MM.1S (cell line): Measurements from ENCODE around the gene CLIC5.

Experiments
- DNase-seq: peaks from one replicate; pipeline ENCODE4 v3.0.0-alpha.2; 2015
- H2AFZ ChIP-seq: fragments of 300-600 bp; sonication (generic); 2 replicates; pipeline ENCODE4 v1.6.0; 2016; ENCODE audit warnings: antibody characterized with exemption, low read length
- H3F3A ChIP-seq: fragments of 300-600 bp; sonication (generic); 2 replicates; pipeline ENCODE4 v1.6.1; 2016; ENCODE audit warnings: mild to moderate bottlenecking, antibody characterized with exemption, low read length, moderate library complexity, mixed read lengths; ENCODE audit not compliant: insufficient read depth
- H3K27ac ChIP-seq: fragments of 300-600 bp; sonication (generic); 2 replicates; pipeline ENCODE4 v1.5.1; 2016; ENCODE audit warnings: mild to moderate bottlenecking, low read length
- H3K27me3 ChIP-seq: fragments of 300-600 bp; sonication (generic); replicated peaks from 2 replicates; pipeline ENCODE4 v1.6.0; 2016; ENCODE audit warnings: low read length; ENCODE audit not compliant: insufficient read depth
- H3K36me3 ChIP-seq: fragments of 300-600 bp; sonication (generic); replicated peaks from 2 replicates; pipeline ENCODE4 v1.6.1; 2016; ENCODE audit warnings: mild to moderate bottlenecking, low read length, mixed read lengths; ENCODE audit not compliant: insufficient read depth
- H3K4me1 ChIP-seq: fragments of 300-600 bp; sonication (generic); 2 replicates; pipeline ENCODE4 v1.6.1; 2016; ENCODE audit warnings: low read length, mixed read lengths
- H3K4me2 ChIP-seq: fragments of 300-600 bp; sonication (generic); 2 replicates; pipeline ENCODE4 v1.6.0; 2016; ENCODE audit warnings: low read depth, low read length
- H3K4me3 ChIP-seq: fragments of 300-600 bp; sonication (generic); 2 replicates; pipeline ENCODE4 v1.5.1; 2016; ENCODE audit warnings: low read length, mixed read lengths
- H3K79me2 ChIP-seq: fragments of 300-600 bp; sonication (generic); 2 replicates; pipeline ENCODE4 v1.6.1; 2016; ENCODE audit warnings: mixed run types, low read length, mixed read lengths
- H3K9ac ChIP-seq: fragments of 300-600 bp; sonication (generic); 2 replicates; pipeline ENCODE4 v1.6.1; 2016; ENCODE audit warnings: low read length, mixed read lengths
- H3K9me2 ChIP-seq: fragments of 300-600 bp; sonication (generic); replicated peaks from 2 replicates; pipeline ENCODE4 v1.6.1; 2016; ENCODE audit warnings: mild to moderate bottlenecking, low read length, mixed read lengths; ENCODE audit not compliant: insufficient read depth
- H3K9me3 ChIP-seq: fragments of 300-600 bp; sonication (generic); replicated peaks from 2 replicates; pipeline ENCODE4 v1.6.1; 2016; ENCODE audit warnings: mild to moderate bottlenecking, low read length, mixed read lengths; ENCODE audit not compliant: insufficient read depth
- H4K20me1 ChIP-seq: fragments of 300-600 bp; sonication (generic); 2 replicates; pipeline ENCODE4 v1.6.1; 2016; ENCODE audit warnings: mild to moderate bottlenecking, low read length, moderate library complexity, mixed read lengths; ENCODE audit not compliant: insufficient read depth
- EZH2 ChIP-seq: fragments of 300-600 bp; sonication (generic); optimal IDR thresholded peaks from 2 replicates; pipeline ENCODE3; 2017; ENCODE audit warnings: low read depth, mild to moderate bottlenecking, antibody characterized with exemption, low read length, mixed read lengths
- EZH2phosphoT487 ChIP-seq: fragments of 300-600 bp; sonication (generic); IDR thresholded peaks from 2 replicates; pipeline ENCODE4 v1.6.1; 2018; ENCODE audit warnings: antibody characterized with exemption, low read length
- TF ChIP-seq, protein P1 (sequence below): fragments of 300-600 bp; sonication (generic); IDR thresholded peaks from 2 replicates; pipeline ENCODE4 v1.5.1; 2016; ENCODE audit warnings: antibody characterized with exemption, low read length, mixed read lengths

Gene CLIC5

DNA sequence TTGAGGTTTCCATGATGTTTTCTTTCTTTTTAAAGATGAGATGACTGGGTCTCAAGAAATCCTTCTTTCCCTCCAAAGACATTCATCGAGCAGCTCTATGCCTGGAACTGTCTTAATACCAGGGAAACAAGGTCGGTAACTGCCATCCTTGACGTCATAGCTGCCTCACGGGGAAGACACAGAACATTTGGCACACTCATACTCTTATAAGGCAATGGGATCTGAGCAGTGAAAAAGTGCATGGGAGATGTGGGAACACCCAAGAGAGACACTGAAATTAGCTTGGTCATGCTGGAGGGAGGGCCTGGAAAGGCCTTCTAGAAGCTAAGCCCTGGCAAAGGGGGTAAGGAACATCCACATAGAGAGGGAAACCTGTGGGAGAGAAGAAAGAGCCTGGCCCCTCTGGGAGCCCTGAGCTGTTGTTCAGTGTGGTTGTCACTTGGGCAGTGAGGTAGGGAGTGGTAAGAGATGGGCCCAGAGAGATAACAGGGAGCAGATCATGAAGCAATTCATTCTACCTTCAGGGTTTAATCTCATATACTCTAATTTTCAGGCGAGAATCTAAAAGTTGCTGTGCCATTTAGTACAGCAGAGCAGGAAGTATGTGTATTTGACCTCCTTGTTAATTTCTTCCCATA lies 30.8 kb downstream of the CLIC5 start:
- Histone ChIP-seq H3K4me2 (no peak overlapping the region), H3K4me1 (peaks cover 9% of the 10 kb centered on the region), H3K27ac (no peak overlapping the region), H3K9me2 (no peaks in the 10 kb centered on the region), H2AFZ (no peak overlapping the region), H4K20me1 (no peaks in the 10 kb centered on the region), H3K79me2 (no peaks in the 10 kb centered on the region), H3K36me3 (no peaks in the 10 kb centered on the region), H3K4me3 (no peak overlapping the region), H3K9me3 (no peaks in the 10 kb centered on the region), H3K27me3 (0 out of 2 replicates have a peak, but pooled peaks cover 5% of the 10 kb centered on the region), H3F3A (peaks cover 2% of the 10 kb centered on the region; the same call in 1 of the 2 replicates), H3K9ac (no peak overlapping the region)
- TF ChIP-seq EZH2phosphoT487 (no peak), EZH2 (no peak)
- TF ChIP-seq, protein P1, sequence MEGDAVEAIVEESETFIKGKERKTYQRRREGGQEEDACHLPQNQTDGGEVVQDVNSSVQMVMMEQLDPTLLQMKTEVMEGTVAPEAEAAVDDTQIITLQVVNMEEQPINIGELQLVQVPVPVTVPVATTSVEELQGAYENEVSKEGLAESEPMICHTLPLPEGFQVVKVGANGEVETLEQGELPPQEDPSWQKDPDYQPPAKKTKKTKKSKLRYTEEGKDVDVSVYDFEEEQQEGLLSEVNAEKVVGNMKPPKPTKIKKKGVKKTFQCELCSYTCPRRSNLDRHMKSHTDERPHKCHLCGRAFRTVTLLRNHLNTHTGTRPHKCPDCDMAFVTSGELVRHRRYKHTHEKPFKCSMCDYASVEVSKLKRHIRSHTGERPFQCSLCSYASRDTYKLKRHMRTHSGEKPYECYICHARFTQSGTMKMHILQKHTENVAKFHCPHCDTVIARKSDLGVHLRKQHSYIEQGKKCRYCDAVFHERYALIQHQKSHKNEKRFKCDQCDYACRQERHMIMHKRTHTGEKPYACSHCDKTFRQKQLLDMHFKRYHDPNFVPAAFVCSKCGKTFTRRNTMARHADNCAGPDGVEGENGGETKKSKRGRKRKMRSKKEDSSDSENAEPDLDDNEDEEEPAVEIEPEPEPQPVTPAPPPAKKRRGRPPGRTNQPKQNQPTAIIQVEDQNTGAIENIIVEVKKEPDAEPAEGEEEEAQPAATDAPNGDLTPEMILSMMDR = no peak
- DNase-seq = no peak

- TF ChIP-seq EZH2phosphoT487 (no peak), EZH2 (no peak)
- TF ChIP-seq, protein P1 = no peak
- no peaks in the 10 kb centered on the region for H4K20me1 ChIP-seq
- no peak for DNase-seq
- no peaks in the 10 kb centered on the region for H3F3A ChIP-seq
- no peak overlapping the region for H3K9ac ChIP-seq
- H3K9me3 ChIP-seq = no peaks in the 10 kb centered on the region
- no peaks in the 10 kb centered on the region for H3K36me3 ChIP-seq
- H3K4me3 ChIP-seq = no peak overlapping the region
- 0 out of 2 replicates have a peak, but pooled peaks cover 5% of the 10 kb centered on the region for H3K27me3 ChIP-seq
- no peak overlapping the region for H3K27ac ChIP-seq
- no peak overlapping the region for H2AFZ ChIP-seq
- H3K9me2 ChIP-seq = no peaks in the 10 kb centered on the region
- peaks cover 4% of the 10 kb centered on the region; the same call in 1 of the 2 replicates for H3K4me1 ChIP-seq
- H3K4me2 ChIP-seq = no peak overlapping the region
- no peaks in the 10 kb centered on the region for H3K79me2 ChIP-seq
Measured at GRCh38 chr6:45984347-45984746, 31.3 kb downstream of the CLIC5 start.

DNA sequence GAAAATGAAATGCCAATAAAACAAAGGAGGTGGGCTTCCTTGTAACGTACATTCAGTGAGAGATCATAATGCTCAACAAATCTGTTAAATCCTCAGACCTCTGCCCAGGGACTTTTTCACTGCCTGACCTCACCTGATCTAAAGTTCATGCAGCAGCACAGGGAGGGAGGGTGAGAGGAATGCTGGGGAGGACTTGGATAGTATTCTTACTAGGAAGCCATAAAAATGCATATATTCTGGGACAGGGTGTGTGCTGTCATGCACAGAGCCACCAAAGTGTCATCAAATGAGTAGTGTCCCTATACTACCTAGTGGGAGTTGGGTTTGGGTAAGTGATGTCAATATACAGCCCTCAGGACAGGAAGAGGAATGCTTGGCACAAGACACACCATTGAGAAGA lies 32.6 kb downstream of the CLIC5 start:
- H3K9me3 ChIP-seq = no peaks in the 10 kb centered on the region
- no peak overlapping the region for H3K27ac ChIP-seq
- H3K4me3 ChIP-seq = no peak overlapping the region
- H4K20me1 ChIP-seq = no peaks in the 10 kb centered on the region
- no peaks in the 10 kb centered on the region for H3K4me1 ChIP-seq
- no peak for TF ChIP-seq EZH2phosphoT487
- no peaks in the 10 kb centered on the region for H3K79me2 ChIP-seq
- no peaks in the 10 kb centered on the region for H3F3A ChIP-seq
- H2AFZ ChIP-seq = no peak overlapping the region
- H3K9me2 ChIP-seq = no peaks in the 10 kb centered on the region
- no peak for DNase-seq
- H3K27me3 ChIP-seq = no peaks in the 10 kb centered on the region
- H3K4me2 ChIP-seq = no peak overlapping the region
- no peaks in the 10 kb centered on the region for H3K36me3 ChIP-seq
- no peak overlapping the region for H3K9ac ChIP-seq

DNA sequence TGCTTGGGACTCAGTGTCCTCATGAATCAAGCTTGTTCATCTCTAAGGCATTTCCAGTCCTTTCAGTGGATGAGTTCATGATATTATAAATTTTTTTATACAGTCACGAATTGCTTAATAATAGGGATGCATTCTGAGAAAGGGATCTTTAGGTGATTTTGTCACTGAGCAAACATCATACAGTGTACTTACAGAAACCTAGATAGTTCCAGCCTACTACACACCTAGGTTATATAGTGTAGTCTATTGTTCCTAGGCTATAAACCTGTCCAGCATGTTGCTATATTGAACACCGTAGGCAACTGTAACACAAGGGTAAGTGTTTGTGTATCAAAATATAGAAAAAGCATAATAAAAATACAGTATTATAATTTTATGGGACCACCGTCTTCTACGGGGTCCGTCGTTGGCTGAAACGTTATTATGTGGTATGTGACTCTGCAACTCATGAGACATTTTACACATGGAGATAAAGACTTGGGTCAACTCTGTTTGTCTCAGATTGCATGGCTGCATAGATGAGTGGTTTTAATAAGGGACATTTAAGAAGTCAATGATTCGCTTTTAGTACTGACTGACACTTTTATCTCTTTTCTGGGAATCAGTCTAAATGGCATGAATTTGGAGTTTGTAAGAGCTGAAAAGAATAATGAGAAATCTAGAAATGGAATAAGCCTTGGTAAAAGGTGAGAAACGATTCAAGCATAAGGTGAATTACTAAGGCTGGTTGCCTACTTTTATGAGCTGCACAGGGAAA lies 33.2 kb downstream of the CLIC5 start:
- TF ChIP-seq, protein P1 = no peak
- TF ChIP-seq EZH2phosphoT487 (no peak), EZH2 (no peak)
- Histone ChIP-seq H3K27me3 (no peaks in the 10 kb centered on the region), H3K4me1 (no peaks in the 10 kb centered on the region)

More for the DNA sequence above, 33.2 kb downstream of the CLIC5 start:
- H3F3A ChIP-seq = no peaks in the 10 kb centered on the region
- DNase-seq = no peak
- H3K4me2 ChIP-seq = no peak overlapping the region
- no peaks in the 10 kb centered on the region for H3K36me3 ChIP-seq
- H3K9ac ChIP-seq = no peak overlapping the region
- H3K9me2 ChIP-seq = no peaks in the 10 kb centered on the region
- H3K79me2 ChIP-seq = no peaks in the 10 kb centered on the region
- no peak overlapping the region for H2AFZ ChIP-seq
- H4K20me1 ChIP-seq = no peaks in the 10 kb centered on the region
- no peak overlapping the region for H3K27ac ChIP-seq
- no peak overlapping the region for H3K4me3 ChIP-seq
- no peaks in the 10 kb centered on the region for H3K9me3 ChIP-seq
